ENCODE data around the gene BLMH. TPM values are rescaled to one million over a fixed set of nuclear protein-coding genes. Genes with fewer than 3 reads are reported as not detected.

The BLMH gene
- total and polyA plus RNA-seq, 10 of the 15 experiments (the other 5 are each of a cell fraction or from before 2014, with no cell fraction given): 16.1 to 63.9 (median 54.0) TPM

- Histone ChIP-seq H3K4me3 (no peak overlapping the region), H3K27ac (ENCODE audit: control insufficient read depth, insufficient read depth) (no peak overlapping the region), H3K36me3 (ENCODE audit: control insufficient read depth in 2 of 2, insufficient read depth in 2 of 2, low read length in 1 of 2) (peaks cover 9 to 43% of the 10 kb centered on the region in 2 experiments), H4K20me1 (ENCODE audit: control insufficient read depth, insufficient read depth) (no peaks in the 10 kb centered on the region), H3K27me3 (replicated peaks in 1 of 2; ENCODE audit: control insufficient read depth in 2 of 2, insufficient read depth in 2 of 2, low read length in 1 of 2) (no peaks in the 10 kb centered on the region), H3K4me2 (ENCODE audit: control insufficient read depth, insufficient read depth) (no peak overlapping the region), H3K9ac (ENCODE audit: control insufficient read depth, insufficient read depth, low read length) (no peak overlapping the region), H3K9me3 (replicated peaks; ENCODE audit: control insufficient read depth, insufficient read depth, low read length) (no peaks in the 10 kb centered on the region), H3K79me2 (ENCODE audit: control insufficient read depth, insufficient read depth, low read length) (no peaks in the 10 kb centered on the region), H3K4me1 (ENCODE audit: control insufficient read depth, insufficient read depth, low read length) (no peaks in the 10 kb centered on the region; the same call in 1 of the 2 replicates), H2AFZ (ENCODE audit: control insufficient read depth, low read depth, low read length) (no peak overlapping the region)
- in situ Hi-C loops (cut with MboI): no loop called here
- ChIA-PET SMC1A (ENCODE audit: uncharacterized antibody, unreplicated experiment) (interaction anchor here (1.1 to 1.4 kb wide), 3 partner anchors 11 to 147 kb away, joined by 3 to 4 read pairs (median 4); no protein-coding TSS in a partner anchor), POLR2A (no interaction called here), RAD21 (ENCODE audit: unreplicated experiment) (interaction anchor here (1.0 kb wide), 1 partner anchor 178 kb away, joined by 3 read pairs; no protein-coding TSS in a partner anchor), CTCF (interaction anchor here (0.5 to 3.0 kb wide), 4 partner anchors 9 to 167 kb away, joined by 3 to 11 read pairs (median 4); no protein-coding TSS in a partner anchor)
- ATAC-seq: no peak
- TF ChIP-seq MTA2 (IDR thresholded peaks at IDR 0.05; ENCODE audit: low read depth): no peak
- no peak for TF ChIP-seq NR2C2 (IDR thresholded peaks at IDR 0.05; ENCODE audit: borderline replicate concordance, control insufficient read depth, insufficient read length, low read depth)
- TF ChIP-seq, protein P1, sequence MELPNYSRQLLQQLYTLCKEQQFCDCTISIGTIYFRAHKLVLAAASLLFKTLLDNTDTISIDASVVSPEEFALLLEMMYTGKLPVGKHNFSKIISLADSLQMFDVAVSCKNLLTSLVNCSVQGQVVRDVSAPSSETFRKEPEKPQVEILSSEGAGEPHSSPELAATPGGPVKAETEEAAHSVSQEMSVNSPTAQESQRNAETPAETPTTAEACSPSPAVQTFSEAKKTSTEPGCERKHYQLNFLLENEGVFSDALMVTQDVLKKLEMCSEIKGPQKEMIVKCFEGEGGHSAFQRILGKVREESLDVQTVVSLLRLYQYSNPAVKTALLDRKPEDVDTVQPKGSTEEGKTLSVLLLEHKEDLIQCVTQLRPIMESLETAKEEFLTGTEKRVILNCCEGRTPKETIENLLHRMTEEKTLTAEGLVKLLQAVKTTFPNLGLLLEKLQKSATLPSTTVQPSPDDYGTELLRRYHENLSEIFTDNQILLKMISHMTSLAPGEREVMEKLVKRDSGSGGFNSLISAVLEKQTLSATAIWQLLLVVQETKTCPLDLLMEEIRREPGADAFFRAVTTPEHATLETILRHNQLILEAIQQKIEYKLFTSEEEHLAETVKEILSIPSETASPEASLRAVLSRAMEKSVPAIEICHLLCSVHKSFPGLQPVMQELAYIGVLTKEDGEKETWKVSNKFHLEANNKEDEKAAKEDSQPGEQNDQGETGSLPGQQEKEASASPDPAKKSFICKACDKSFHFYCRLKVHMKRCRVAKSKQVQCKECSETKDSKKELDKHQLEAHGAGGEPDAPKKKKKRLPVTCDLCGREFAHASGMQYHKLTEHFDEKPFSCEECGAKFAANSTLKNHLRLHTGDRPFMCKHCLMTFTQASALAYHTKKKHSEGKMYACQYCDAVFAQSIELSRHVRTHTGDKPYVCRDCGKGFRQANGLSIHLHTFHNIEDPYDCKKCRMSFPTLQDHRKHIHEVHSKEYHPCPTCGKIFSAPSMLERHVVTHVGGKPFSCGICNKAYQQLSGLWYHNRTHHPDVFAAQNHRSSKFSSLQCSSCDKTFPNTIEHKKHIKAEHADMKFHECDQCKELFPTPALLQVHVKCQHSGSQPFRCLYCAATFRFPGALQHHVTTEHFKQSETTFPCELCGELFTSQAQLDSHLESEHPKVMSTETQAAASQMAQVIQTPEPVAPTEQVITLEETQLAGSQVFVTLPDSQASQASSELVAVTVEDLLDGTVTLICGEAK (IDR thresholded peaks at IDR 0.05; ENCODE audit: borderline replicate concordance): no peak
- no peak for TF ChIP-seq MEF2B (IDR thresholded peaks at IDR 0.05; ENCODE audit: partially characterized antibody, poor library complexity, severe bottlenecking)
- no peak for TF ChIP-seq STAT1 (conservative IDR thresholded peaks at IDR 0.05)
- no peak for TF ChIP-seq ZNF274 (IDR thresholded peaks at IDR 0.05; ENCODE audit: insufficient read depth, insufficient read length)
- TF ChIP-seq, protein P2, sequence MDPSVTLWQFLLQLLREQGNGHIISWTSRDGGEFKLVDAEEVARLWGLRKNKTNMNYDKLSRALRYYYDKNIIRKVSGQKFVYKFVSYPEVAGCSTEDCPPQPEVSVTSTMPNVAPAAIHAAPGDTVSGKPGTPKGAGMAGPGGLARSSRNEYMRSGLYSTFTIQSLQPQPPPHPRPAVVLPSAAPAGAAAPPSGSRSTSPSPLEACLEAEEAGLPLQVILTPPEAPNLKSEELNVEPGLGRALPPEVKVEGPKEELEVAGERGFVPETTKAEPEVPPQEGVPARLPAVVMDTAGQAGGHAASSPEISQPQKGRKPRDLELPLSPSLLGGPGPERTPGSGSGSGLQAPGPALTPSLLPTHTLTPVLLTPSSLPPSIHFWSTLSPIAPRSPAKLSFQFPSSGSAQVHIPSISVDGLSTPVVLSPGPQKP (IDR thresholded peaks at IDR 0.05; ENCODE audit: low read depth, low read length): no peak
- TF ChIP-seq EGR1 (IDR thresholded peaks at IDR 0.05; ENCODE audit: borderline replicate concordance in 1 of 2, low read depth in 2 of 2, low read length in 2 of 2): no peak
- TF ChIP-seq IRF4 (IDR thresholded peaks at IDR 0.05; ENCODE audit: low read depth, low read length): no peak
- DNase-seq (ENCODE audit: low read depth, low spot score): no peak
- intact Hi-C loops (cut with micrococcal nuclease; ENCODE audit: unreplicated experiment): no loop called here
- WGBS (ENCODE audit: insufficient coverage, insufficient replicate concordance, low lambda C conversion rate, missing lambda C conversion rate): 98% methylated on average over 6 of the region's 6 CpGs
- no TSS peak for BruUV-seq (replicated peaks)
- FAIRE-seq: no peak
Observed at GRCh38 chr17:30271102-30271501, 20.6 kb downstream of the BLMH start.

Measured in GM12878 (cell line).